ENCODE data around the gene PTGIS.
"Not testable (repeated sequence)": the region's sequence is repeated elsewhere in the genome, so short reads cannot be mapped to it uniquely, and the experiment has no call there.

The PTGIS gene

GRCh38 chr20:49579874-49580812, 12.2 kb upstream of the PTGIS start:
- no peak for DNase-seq

DNA sequence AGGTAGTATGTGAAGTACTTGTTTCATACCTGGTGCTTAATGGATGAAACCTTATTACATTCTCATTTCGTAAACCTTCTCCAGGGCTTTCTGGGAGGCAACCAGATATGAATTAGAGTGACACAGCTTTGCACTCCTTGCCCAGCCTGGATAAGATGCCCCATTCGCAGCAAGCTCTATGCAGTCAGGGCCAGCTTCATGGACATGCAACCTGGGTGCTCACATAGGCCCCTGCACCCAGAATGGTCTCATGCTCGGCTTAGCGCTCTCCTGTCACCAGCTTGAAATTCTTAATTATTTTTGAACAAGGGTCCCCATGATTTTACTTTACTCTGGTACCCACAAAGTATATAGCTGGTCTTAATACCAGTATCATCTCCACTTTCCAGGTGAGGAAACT, 11.3 kb upstream of the PTGIS start:
- no peak for DNase-seq

GRCh38 chr20:49578436-49578835, 10.5 kb upstream of the PTGIS start:
- no peak for DNase-seq

DNA sequence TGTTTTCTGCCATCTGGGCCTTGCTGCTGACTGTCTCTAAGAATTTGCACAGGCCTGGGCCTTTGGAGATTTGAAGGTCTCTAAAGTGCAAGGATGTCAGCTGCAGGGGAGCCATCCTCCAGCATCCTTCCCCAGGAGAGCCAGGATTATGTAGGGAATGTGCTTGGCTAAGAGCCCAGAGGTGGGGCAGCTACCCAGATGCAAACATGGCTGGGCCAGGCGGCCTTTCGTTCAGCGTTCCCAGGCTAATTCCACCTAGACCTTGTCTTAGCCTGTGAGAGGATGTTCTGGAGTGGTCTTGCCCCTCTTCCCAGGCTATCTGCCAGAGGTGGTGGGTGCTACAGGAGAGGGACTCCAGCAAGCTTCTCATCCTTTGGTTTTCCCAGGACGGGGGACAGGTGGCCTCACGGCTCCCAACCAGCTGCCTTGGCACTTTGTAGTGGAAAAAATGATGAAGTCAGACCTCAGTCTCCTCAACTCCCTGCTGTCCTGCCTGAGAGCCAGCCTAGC, 7.7 kb upstream of the PTGIS start:
- no peak for DNase-seq

DNA sequence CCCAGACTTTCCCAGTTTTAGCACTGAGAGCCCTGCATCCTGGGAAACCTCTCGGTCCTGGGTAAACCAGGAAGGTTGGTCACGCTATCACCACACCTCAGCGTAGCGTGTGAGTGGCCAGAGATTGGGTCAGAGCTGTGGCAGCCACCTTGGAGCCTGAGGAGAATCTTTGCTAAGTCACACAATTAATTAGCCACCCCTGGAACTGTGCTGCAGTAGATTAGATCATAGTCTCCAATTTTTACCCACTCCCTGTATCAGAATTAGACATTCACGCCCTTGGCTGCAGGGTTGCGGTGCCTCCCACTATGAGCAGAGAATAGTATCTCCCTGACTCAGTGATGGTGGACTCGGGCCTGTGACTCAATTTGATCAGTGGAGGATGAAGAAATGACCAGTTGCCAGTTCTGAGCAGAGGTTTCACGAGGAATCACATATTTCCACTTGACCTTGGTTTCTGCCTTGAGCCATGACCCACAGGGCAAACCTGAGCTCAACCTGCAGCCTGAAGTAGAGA, 6.0 kb upstream of the PTGIS start:
- no peak for DNase-seq

DNA sequence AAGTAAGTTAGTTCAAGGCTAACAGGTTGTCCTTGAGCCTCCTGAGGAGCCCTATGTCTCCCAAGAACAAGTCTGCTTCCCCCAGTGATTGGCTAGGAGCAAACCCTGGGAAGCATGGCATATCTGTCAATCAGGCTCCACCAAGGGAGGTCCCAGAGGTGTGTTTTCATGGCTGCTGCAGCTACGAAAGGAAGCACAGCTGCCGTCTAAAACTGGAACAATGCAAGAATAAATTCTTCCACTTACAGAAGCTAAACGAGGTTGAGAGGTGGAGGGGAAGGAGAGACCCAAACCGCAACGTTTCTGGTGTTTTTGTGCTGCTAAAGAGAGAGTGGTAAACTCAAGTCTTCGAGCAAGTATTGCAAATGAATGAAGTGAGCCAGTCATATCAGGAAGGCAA, 4.9 kb upstream of the PTGIS start:
- no peak for DNase-seq

DNA sequence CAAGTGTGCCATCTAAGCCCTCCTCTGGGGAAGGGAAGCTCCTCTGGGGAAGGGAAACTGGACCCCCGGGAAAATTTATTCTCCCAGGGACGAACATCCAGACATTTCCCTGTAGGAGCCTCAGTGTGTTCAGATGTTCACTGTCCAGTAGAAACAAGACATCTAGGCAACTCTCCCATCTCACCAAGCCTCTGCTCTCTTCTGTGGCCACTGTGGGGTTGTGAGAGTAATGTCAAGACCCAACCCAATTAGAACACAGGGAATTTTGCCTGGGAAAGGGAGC, 3.6 kb upstream of the PTGIS start:
- no peak for DNase-seq

DNA sequence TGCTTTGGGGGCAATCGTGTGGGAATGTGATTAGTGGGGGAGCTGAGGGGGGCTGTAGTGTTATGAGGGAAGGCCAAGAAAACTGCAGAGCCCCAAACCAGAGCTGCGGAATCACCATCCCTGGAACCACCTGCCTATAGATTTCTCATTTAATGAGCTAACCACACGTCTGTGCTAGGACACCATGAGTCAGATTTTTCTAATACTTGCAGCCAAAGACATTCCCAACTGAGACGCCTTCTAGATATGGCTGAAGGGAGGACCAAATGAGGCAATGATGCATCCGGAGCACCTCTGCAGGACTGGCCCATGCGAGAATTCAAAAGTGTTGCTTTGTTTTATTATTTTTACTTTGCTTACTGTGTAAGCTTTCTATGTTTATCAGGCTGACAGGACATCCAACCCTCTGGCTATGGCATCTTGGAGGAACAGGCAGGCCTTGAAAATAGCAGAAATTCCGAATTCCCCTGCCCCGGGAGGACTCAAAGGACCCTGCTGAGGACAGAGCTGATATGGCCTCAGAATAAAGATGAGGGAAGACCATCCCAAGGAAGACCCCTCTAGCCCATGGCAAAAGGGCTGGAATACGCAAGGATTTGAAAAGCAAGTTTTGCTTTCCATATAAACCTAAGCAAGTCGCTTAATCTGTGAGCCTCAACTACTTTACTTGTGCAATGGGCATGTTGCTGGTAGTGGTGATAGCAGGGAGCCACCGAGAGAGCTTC, 3.1 kb upstream of the PTGIS start:
- no peak for DNase-seq

DNA sequence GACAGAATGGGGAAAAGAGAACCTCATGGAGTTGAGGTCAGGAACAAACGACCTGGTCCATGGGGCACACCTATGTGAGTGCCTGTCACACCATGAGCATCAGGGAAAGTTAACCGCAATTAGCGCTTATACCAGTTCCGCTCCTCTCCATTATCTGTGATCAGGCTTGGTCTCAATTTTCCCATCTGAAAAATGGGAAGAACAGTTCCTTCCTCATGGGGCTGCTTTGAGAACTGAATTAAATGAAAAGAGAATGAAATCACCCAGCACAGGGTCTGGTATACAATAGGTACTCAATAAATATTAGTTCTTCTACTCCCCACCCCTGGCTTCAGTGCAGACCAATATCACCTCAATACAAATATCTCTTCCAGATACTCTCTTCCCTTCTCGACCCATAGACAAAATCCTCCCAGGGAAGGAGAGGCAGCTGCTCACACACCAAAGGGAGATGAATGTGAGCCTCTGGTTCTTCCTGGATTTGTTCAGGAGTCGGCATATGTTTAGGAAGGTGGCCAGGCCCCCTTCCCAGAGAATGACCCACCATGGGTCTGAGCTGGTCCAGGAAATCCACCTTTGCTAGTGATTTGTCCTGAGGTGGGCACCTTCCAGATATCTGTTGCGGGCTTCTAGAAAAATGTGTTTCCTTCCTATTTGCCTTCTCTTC, 2.4 kb upstream of the PTGIS start:
- no peak for DNase-seq

GRCh38 chr20:49569411-49570115, 1.6 kb upstream of the PTGIS start:
- DNase-seq: no peak

DNA sequence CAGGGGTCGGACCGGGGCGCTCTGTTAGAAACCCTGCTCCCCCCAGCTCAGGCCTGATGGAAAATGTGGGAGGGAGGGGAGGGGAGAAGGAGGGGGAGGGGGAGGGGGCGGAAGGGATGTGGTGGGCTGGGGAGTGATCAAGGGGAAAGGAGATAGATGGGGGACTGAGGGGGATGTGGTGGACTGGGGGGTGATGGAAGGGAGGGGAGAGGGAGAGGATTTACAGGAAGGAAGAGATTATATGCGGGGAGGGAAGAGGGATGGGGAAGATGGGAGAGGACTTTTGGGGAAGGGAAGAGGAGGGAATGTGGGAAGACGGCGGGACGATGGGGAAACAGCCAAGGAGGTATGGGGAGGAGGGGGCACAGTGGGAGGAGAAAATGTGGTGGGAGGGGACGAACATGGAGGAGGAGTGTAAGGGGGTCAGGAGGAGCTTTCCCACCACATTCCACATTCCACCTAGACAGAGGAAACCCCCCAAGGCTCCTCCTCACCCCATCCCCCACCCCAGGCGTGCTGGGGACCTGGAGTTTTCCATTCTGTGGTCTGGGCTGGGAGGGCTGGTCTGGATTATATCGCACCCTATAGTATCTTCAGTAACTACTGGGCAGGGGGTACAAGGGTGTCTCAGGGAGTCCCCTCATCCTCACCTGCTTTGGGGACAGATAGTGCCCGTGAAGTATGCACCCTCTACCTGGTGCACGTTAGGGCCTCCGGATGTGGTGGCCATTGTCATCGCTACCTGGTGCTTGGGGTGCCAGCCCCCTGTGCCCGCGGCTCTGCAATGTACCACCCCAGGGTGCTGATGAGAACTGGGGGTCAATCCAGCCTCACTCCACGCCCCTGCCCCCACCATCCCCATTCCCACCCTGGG, 578 bp upstream of the PTGIS start:
- no peak for DNase-seq

DNA sequence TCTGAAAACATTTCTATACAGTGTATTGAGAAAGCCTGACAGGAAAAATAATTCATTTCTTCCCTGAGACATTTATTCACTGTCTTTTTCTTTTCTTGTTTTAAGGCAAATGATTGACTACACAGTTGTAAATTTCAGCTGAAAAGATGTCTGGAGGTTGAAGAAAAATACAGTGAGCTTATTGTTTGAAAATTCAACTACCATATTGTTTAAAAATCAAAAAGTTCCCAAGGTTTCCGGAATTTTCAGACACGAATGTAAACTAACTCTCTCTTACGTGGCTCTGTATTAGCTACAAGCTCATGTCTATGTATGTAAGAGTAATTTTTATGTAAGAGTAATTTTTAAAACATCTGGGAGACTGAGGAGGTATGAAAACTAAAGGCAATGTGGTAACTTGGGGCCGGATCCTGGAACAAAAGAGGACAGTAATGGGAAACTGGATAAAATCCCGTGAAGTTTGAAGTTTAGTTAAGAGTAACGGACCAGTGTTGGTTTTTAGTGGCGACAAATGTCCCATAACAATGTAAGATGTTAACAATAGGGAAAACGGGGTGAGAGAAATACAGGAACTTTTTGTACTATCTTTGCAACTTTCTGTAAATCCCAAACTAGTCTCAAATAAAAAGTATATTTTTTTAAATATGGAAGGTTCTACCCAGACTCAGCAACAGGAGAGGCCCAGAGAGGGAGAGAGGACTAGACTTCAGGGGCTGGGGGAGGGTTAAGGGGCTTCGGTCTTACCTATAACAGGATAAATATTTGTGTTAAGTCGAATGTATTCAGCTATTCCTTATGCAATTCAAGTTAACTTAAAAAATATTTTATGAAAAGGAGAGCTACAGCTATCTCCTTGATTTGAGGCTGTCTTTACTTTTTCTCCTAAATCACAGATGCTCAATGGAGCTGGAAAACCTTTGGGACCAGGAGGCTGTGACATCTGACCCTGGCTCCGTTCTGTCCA, 1.3 kb downstream of the PTGIS start:
- no peak for DNase-seq

GRCh38 chr20:49564991-49565390, 2.9 kb downstream of the PTGIS start:
- DNase-seq: not testable (repeated sequence)

DNA sequence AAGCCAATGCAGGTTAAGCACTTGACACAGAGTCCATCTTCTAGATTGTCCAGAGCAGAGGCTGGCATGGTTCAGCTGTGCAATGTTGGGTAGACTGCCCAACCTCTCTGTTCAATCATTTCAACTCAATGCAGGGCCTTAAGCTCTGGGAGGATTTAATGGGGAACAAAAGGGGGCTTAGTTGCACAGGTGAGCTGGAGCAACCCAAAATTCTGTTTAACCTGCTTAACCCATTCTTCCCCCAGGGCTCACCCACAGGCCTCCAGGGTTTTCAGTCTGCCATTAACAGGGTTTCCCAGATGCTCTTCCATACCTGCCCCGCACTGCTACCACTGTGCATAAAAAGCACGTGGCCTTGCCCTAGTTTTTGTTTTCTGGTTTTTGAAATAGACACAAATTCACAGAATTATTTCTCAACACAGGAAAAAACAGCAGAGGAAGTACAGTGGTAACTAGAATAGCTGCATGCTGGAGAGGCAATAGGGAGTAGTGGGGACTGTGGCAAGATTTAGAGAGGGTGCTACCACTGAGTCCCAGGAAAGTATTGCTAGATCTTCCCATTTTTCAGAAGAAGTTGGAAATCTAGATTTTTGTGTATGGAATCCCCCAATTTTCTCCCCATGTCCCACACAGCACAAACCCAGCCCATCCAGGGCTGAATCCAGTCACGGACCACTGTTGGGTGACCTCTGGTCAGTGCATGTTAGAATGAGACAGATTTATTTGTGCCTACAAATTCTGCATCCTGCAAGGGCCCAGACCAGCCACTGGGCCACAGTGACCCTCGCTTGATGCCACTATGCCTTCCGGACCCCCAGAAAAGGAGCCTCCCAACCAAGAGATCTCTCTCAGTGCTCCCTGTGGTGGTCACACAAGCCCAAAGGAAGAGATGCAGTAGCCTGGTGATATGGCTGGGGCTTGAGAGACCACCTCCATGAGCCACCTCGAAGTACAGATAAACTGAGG, 4.6 kb downstream of the PTGIS start:
- DNase-seq: no peak

DNA sequence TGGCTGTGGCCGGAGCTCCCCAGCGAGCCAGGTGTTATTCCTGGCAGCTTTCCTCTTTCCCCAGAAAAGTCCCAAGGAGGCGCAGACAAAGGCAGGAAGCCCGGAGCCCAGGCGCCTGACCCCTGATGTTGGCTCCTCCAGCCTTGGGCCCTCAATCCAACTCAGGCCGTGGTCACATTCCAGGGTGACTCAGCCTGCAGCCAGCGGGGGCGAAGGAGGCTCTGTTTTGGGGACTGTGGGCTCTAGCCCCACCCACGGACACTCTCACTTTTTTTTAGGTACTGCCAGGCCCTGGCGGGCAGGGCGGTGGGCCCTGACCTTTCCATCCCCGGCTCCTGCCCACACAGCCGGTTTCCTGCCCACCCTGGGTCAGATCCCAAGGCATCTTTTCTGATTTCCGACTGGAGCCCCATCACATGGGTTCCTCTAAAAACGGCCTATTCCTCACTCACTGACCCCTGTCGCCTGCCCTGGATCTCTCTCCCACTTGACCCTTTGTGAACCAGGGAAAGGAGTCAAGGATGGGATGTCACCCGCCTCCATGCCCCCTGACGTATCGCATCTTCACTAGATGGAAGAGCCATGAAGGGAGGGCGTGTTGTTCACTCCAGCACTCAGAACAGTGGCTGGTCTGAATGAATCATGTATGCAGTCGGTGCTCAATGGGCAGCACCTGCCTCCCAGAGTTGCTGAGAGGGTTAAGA, 5.5 kb downstream of the PTGIS start:
- no peak for DNase-seq

DNA sequence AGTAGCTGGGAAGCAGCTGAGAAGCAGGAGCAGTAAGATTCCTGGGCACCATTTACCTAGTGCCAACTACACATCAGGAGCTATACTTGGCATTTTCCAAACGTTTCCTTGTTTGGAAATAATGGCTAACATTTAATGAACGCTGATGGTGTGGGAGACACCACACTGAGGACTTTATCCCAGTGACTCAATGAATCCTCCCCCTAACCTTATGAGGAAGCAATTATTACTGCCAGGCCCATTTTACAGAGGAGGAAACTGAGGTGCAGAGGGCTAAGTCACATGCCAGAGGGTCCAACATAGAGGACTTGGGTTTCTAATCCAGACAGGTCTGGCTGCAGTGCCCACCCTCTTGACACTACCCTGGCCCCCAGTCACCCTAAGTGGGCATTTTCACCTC, 6.1 kb downstream of the PTGIS start:
- no peak for DNase-seq

GRCh38 chr20:49561256-49561655, 6.7 kb downstream of the PTGIS start:
- no peak for DNase-seq

DNA sequence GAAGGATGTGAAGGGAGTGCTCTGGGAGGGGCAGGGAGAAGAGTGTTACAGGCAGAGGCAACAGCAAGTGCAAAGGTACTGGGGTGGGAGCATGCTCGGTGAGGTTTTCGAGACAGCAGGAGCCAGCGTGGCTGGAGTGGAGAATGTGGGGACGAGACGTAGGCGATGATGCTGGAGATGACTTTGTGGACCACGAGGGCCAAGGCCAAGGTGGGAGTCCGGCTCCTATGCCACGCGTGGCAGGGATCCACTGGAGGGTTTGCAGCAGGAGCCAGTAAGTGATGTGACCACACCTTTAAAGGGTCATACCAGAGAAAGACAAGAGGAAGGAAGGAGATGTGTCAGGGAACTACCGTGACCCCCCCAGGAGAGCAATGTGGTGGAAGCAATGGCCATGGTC, 7.3 kb downstream of the PTGIS start:
- no peak for DNase-seq

DNA sequence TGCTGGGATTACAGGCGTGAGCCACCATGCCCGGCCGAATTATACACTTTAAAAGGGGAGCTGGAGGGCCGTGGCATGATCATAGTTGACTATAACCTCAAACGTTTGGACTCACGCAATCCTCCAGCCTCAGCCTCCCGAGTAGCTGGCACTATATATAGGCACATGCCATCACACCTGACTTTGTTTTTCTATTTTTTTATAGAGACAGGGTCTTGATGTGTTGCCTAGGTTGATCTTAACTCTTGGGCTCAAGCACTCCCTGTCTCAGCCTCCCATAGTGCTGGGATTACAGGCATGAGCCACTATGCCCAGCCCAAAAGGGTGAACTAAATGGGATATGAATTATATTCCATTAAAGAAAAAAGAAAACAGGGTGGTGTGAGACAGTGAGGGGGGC, 7.8 kb downstream of the PTGIS start:
- DNase-seq: no peak

Measured in activated CD4-positive, alpha-beta T cell treated with anti-CD3 and anti-CD28 coated beads for 1 hour (primary cell).